ENCODE data around the gene EPHA1. TPM values are rescaled to one million over a fixed set of nuclear protein-coding genes. Genes with fewer than 3 reads are reported as not detected.
A peak's percentile ranks its signal among the peaks of the same experiment; 100 is the strongest.

Gene EPHA1
- total and polyA plus RNA-seq, 2 donors (not counting 3 experiments of a cell fraction or from before 2014, with no cell fraction given) = 0.07 TPM; not detected in 1

DNA sequence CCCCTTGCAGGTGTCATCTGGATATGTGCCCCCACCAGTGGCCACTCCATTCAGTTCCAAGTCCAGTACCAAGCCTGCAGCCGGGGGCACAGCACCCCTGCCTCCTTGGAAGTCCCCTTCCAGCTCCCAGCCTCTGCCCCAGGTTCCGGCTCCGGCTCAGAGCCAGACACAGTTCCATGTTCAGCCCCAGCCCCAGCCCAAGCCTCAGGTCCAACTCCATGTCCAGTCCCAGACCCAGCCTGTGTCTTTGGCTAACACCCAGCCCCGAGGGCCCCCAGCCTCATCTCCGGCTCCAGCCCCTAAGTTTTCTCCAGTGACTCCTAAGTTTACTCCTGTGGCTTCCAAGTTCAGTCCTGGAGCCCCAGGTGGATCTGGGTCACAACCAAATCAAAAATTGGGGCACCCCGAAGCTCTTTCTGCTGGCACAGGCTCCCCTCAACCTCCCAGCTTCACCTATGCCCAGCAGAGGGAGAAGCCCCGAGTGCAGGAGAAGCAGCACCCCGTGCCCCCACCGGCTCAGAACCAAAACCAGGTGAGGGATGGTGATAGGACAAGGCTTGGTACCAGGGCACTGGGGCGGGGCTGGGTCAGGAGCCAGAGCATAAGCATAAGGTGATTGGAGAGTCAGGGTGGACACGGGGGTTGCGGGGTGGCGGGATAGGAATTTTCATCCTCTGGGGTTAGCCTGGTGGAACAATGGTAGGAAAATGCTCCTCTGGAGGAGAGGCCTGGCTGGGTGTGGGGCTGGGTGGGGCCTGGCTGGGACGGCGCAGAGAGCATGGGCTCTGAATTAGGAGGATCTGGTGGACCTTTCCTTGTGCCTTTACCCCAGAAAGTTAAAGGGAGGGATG is 25.6 kb downstream of the EPHA1 start:
- peaks cover 8 to 12% of the 10 kb centered on the region in 2 experiments for H3K36me3 ChIP-seq (ENCODE audit: control insufficient read depth in 2 of 2, extremely low read depth in 1 of 2, insufficient read depth in 2 of 2, low read length in 2 of 2)
- no peak for TF ChIP-seq JUN (IDR thresholded peaks at IDR 0.05; ENCODE audit: borderline replicate concordance, insufficient read depth, insufficient read length, low read depth)
- TF ChIP-seq POLR2A (IDR thresholded peaks at IDR 0.05; ENCODE audit: low read depth, low read length) = peak; percentile 64
- intact Hi-C loops (cut with micrococcal nuclease) (loop anchor here (1.0 to 5.0 kb wide), 2 partner anchors 8 to 114 kb away; no protein-coding TSS in a partner anchor), dilution Hi-C loops (cut with MboI; ENCODE audit: extremely low pct_ligation_motif_present, low sequenced_read_pairs) (loop anchor here (25.0 kb wide), 1 partner anchor 129 kb away; no protein-coding TSS in a partner anchor)
- peak overlapping the region; percentile 90 for H3K27ac ChIP-seq (ENCODE audit: insufficient read depth, low read depth, low read length)
- H3K4me3 ChIP-seq (replicated peaks in 1 of 3; ENCODE audit: insufficient read depth in 1 of 3, low read depth in 1 of 3, low read length in 3 of 3) = peak overlapping the region; percentile 76 to 94 (median 88)
- H2AFZ ChIP-seq (ENCODE audit: low read depth, low read length) = no peak overlapping the region
- CTCF ChIA-PET = interaction anchor here (1.0 to 2.2 kb wide), 8 partner anchors 8 to 122 kb away, joined by 3 to 11 read pairs (median 5); no protein-coding TSS in a partner anchor
- POLR2A ChIA-PET = interaction anchor here (1.0 to 1.9 kb wide), 4 partner anchors 9 to 27 kb away, joined by 3 to 10 read pairs (median 5); no protein-coding TSS in a partner anchor
- no peaks in the 10 kb centered on the region for H3K9me1 ChIP-seq (replicated peaks; ENCODE audit: control insufficient read depth, extremely low read depth, insufficient read depth, low read length)
- H3K9me3 ChIP-seq (replicated peaks; ENCODE audit: control insufficient read depth, insufficient read depth, low read length) = no peaks in the 10 kb centered on the region
- FAIRE-seq = peak; percentile 15
- no TSS peak for BruUV-seq (replicated peaks)
- DNase-seq (ENCODE audit: low read depth, low spot score) = no peak
- peak overlapping the region; percentile 74 for H3K4me2 ChIP-seq (ENCODE audit: insufficient read depth, low read length)
- peak overlapping the region; percentile 96 for H3K9ac ChIP-seq (replicated peaks; ENCODE audit: extremely low read depth, insufficient read depth, low read length)
- H3K27me3 ChIP-seq (ENCODE audit: control insufficient read depth in 2 of 2, insufficient read depth in 2 of 2, low read length in 2 of 2) = no peaks in the 10 kb centered on the region
- peaks cover 61% of the 10 kb centered on the region for H3K4me1 ChIP-seq (ENCODE audit: control insufficient read depth, extremely low read depth, insufficient read depth, low read length)
- peaks cover 84% of the 10 kb centered on the region for H3K79me2 ChIP-seq (ENCODE audit: control insufficient read depth, insufficient read depth, low read length)
- H4K20me1 ChIP-seq (replicated peaks; ENCODE audit: control insufficient read depth, extremely low read depth, insufficient read depth, low read length) = no peaks in the 10 kb centered on the region

DNA sequence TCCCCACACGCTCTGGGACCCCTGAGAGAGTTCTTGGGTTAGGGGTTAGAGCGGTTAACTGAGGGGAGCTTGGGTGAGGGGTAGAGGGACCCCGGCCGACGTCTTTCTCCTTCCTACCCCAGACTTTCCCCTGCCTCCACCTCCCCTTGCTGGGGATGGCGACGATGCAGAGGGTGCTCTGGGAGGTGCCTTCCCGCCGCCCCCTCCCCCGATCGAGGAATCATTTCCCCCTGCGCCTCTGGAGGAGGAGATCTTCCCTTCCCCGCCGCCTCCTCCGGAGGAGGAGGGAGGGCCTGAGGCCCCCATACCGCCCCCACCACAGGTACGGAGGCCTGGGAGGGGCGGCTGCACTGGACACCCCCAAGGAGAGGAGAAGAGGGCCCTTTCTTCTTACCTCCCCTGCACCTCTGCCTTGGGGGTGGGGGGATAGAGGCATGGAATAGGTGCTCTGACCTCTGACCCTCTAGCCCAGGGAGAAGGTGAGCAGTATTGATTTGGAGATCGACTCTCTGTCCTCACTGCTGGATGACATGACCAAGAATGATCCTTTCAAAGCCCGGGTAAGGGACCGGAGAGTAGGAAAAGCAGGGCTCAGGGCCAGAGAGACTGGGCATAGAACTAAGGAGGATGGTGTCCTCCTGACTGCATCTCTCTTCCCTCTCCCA is 26.4 kb downstream of the EPHA1 start:
- no peak for DNase-seq (ENCODE audit: low read depth, low spot score)
- POLR2A ChIA-PET = interaction anchor here (0.6 to 1.9 kb wide), 4 partner anchors 9 to 94 kb away, joined by 3 to 7 read pairs (median 4); partner anchors contain the start of gene CASP2

More for the DNA sequence above, 26.4 kb downstream of the EPHA1 start:
- Histone ChIP-seq H3K4me3 (replicated peaks in 1 of 3; ENCODE audit: insufficient read depth in 1 of 3, low read depth in 1 of 3, low read length in 3 of 3) (peak overlapping the region; percentile 76 to 94 (median 88)), H3K9me3 (replicated peaks; ENCODE audit: control insufficient read depth, insufficient read depth, low read length) (no peaks in the 10 kb centered on the region), H3K36me3 (ENCODE audit: control insufficient read depth in 2 of 2, extremely low read depth in 1 of 2, insufficient read depth in 2 of 2, low read length in 2 of 2) (peaks cover 3 to 6% of the 10 kb centered on the region in 2 experiments), H3K9ac (replicated peaks; ENCODE audit: extremely low read depth, insufficient read depth, low read length) (peak overlapping the region; percentile 96), H4K20me1 (replicated peaks; ENCODE audit: control insufficient read depth, extremely low read depth, insufficient read depth, low read length) (no peaks in the 10 kb centered on the region), H3K9me1 (replicated peaks; ENCODE audit: control insufficient read depth, extremely low read depth, insufficient read depth, low read length) (no peaks in the 10 kb centered on the region), H3K4me1 (ENCODE audit: control insufficient read depth, extremely low read depth, insufficient read depth, low read length) (peaks cover 55% of the 10 kb centered on the region), H3K4me2 (ENCODE audit: insufficient read depth, low read length) (peak overlapping the region; percentile 74), H3K79me2 (ENCODE audit: control insufficient read depth, insufficient read depth, low read length) (peaks cover 77% of the 10 kb centered on the region), H3K27me3 (ENCODE audit: control insufficient read depth in 2 of 2, insufficient read depth in 2 of 2, low read length in 2 of 2) (no peaks in the 10 kb centered on the region), H2AFZ (ENCODE audit: low read depth, low read length) (no peak overlapping the region), H3K27ac (ENCODE audit: insufficient read depth, low read depth, low read length) (peak overlapping the region; percentile 90)
- TF ChIP-seq GATA2 (IDR thresholded peaks at IDR 0.05; ENCODE audit: insufficient read depth, insufficient read length, low read depth, low read length) = no peak
- no peak for TF ChIP-seq JUN (IDR thresholded peaks at IDR 0.05; ENCODE audit: borderline replicate concordance, insufficient read depth, insufficient read length, low read depth)
- TF ChIP-seq POLR2A (IDR thresholded peaks at IDR 0.05; ENCODE audit: low read depth, low read length) = no peak
- TF ChIP-seq POLR2AphosphoS5 (IDR thresholded peaks at IDR 0.05; ENCODE audit: insufficient read depth, low read depth, low read length) = no peak
- no peak for TF ChIP-seq MYC (IDR thresholded peaks at IDR 0.05; ENCODE audit: low read depth, low read length)
- TF ChIP-seq, protein P1, sequence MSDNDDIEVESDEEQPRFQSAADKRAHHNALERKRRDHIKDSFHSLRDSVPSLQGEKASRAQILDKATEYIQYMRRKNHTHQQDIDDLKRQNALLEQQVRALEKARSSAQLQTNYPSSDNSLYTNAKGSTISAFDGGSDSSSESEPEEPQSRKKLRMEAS (IDR thresholded peaks at IDR 0.05; ENCODE audit: insufficient read depth, insufficient read length) = no peak
- TF ChIP-seq, protein P2, sequence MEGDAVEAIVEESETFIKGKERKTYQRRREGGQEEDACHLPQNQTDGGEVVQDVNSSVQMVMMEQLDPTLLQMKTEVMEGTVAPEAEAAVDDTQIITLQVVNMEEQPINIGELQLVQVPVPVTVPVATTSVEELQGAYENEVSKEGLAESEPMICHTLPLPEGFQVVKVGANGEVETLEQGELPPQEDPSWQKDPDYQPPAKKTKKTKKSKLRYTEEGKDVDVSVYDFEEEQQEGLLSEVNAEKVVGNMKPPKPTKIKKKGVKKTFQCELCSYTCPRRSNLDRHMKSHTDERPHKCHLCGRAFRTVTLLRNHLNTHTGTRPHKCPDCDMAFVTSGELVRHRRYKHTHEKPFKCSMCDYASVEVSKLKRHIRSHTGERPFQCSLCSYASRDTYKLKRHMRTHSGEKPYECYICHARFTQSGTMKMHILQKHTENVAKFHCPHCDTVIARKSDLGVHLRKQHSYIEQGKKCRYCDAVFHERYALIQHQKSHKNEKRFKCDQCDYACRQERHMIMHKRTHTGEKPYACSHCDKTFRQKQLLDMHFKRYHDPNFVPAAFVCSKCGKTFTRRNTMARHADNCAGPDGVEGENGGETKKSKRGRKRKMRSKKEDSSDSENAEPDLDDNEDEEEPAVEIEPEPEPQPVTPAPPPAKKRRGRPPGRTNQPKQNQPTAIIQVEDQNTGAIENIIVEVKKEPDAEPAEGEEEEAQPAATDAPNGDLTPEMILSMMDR (IDR thresholded peaks at IDR 0.05; ENCODE audit: extremely low read depth in 1 of 2, insufficient read depth in 1 of 2, low read depth in 1 of 2, low read length in 2 of 2) = no peak
- TF ChIP-seq FOS (IDR thresholded peaks at IDR 0.05; ENCODE audit: borderline replicate concordance, insufficient read depth, low read length) = no peak
- no peak for TF ChIP-seq EZH2 (IDR thresholded peaks at IDR 0.05; ENCODE audit: borderline replicate concordance, low read depth, low read length, severe bottlenecking)
- CTCF ChIA-PET = interaction anchor here (0.6 to 1.5 kb wide), 6 partner anchors 9 to 109 kb away, joined by 3 to 8 read pairs (median 4); no protein-coding TSS in a partner anchor
- FAIRE-seq = no peak
- dilution Hi-C loops (cut with MboI; ENCODE audit: extremely low pct_ligation_motif_present, low sequenced_read_pairs) = loop anchor here (25.0 kb wide), 1 partner anchor 130 kb away; no protein-coding TSS in a partner anchor
- intact Hi-C loops (cut with micrococcal nuclease) = loop anchor here (5.0 kb wide), 1 partner anchor 115 kb away; no protein-coding TSS in a partner anchor
- TSS peak; percentile 64 for BruUV-seq (replicated peaks)

Data from endothelial cell of umbilical vein (primary cell).